Measurements from ENCODE around the gene MGAM2. TPM values are rescaled to one million over a fixed set of nuclear protein-coding genes. Genes with fewer than 3 reads are reported as not detected.

The MGAM2 gene
- total RNA-seq, 3 donors from 2014 or later (not counting 1 experiment from before 2014, with no cell fraction given): 0.73 to 1.9 (median 1.1) TPM

DNA sequence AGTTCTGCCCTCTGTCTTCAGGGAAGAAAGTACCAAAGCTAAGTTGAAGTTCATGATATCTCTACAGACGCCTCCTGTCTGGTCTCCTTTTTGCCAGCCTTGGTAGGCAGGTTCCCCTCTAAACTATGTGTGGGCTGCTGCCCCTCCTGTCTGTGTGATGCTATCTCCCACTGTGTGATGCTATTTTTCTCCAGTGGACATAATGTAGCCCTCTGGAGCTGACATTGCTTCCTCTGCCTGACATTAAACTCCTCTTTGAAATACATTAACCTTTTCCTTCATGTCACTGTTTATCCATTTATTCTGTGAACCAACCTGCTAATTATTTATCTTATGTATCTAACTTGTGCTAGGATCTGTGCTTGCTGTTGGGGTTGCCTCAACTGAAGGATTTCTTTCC is 146.4 kb downstream of the MGAM2 start, which contains the start of gene PRSS58:
TSS of gene PRSS58 (minus strand) at position 101 of the 400 bp plus-strand sequence. CDS start 351 bp downstream, outside the sequence.
- Mint-ChIP-seq H3K27me3 (ENCODE audit: low read depth in 2 of 2) (peaks cover 10 to 13% of the 10 kb centered on the region in 2 donors), H3K27ac (no peak within 1 kb of the TSS), H3K9me3 (no peaks in the 10 kb centered on the region), H3K4me1 (no peaks in the 10 kb centered on the region), H3K4me3 (no peak within 1 kb of the TSS), H3K36me3 (no peaks in the 10 kb centered on the region)
- Histone ChIP-seq H3K27ac (ENCODE audit: low read length) (no peak within 1 kb of the TSS), H3K27me3 (ENCODE audit: control insufficient read depth, insufficient read depth, low read length) (no peaks in the 10 kb centered on the region), H3K4me3 (ENCODE audit: low read length) (no peak within 1 kb of the TSS), H3K36me3 (ENCODE audit: control insufficient read depth, insufficient read depth, low read length) (no peaks in the 10 kb centered on the region), H3K4me1 (ENCODE audit: control insufficient read depth, insufficient read depth, low read length) (no peaks in the 10 kb centered on the region), H3K9me3 (ENCODE audit: control insufficient read depth, insufficient read depth, low read length) (no peaks in the 10 kb centered on the region)
- TF ChIP-seq, protein P1, sequence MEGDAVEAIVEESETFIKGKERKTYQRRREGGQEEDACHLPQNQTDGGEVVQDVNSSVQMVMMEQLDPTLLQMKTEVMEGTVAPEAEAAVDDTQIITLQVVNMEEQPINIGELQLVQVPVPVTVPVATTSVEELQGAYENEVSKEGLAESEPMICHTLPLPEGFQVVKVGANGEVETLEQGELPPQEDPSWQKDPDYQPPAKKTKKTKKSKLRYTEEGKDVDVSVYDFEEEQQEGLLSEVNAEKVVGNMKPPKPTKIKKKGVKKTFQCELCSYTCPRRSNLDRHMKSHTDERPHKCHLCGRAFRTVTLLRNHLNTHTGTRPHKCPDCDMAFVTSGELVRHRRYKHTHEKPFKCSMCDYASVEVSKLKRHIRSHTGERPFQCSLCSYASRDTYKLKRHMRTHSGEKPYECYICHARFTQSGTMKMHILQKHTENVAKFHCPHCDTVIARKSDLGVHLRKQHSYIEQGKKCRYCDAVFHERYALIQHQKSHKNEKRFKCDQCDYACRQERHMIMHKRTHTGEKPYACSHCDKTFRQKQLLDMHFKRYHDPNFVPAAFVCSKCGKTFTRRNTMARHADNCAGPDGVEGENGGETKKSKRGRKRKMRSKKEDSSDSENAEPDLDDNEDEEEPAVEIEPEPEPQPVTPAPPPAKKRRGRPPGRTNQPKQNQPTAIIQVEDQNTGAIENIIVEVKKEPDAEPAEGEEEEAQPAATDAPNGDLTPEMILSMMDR (IDR thresholded peaks at IDR 0.05): no peak
- WGBS (ENCODE audit: insufficient coverage): 84% methylated on average over 1 of the region's 1 CpG
- no peak for ATAC-seq
- DNase-seq: no peak
- intact Hi-C loops (cut with micrococcal nuclease): no loop called here

DNA sequence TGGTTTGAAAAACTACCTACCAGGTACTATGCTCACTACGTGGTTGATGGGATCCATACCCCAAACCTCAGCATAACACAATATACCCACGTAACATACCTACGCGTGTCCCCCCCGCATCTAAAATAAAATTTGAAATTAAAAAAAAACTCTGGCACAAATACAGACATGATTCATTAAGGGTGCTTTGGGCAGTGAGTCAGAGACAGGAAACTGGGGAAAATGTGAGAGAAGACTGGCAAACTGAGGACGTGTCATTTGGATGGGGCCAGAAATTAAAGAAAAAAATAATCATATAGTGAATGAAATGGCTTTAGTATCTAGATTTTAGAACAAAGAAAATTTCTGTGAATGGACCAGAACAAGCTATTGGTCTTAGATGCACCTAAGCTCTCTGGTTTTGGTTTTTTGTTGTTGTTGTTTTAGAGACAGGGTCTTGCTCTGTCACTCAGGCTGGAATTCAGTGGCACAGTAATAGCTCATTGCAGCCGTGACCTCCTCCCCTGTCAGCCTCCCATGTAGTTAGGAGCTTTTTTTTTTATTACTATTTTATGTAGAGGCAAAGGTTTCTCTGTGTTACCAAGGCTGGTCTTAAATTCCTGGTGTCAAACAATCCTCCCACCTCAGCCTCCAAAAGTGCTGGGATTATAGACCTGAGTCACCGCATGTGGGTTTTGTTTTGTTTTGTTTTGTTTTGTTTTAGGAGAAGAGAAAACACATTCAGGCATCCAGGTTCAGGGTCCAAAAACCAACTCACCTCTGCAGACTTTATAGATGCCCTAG is 152.3 kb downstream of the MGAM2 start:
- TF ChIP-seq, protein P1 (IDR thresholded peaks at IDR 0.05): no peak
- Histone ChIP-seq H3K9me3 (ENCODE audit: control insufficient read depth, insufficient read depth, low read length) (no peaks in the 10 kb centered on the region), H3K4me1 (ENCODE audit: control insufficient read depth, insufficient read depth, low read length) (no peaks in the 10 kb centered on the region), H3K36me3 (ENCODE audit: control insufficient read depth, insufficient read depth, low read length) (no peaks in the 10 kb centered on the region), H3K4me3 (ENCODE audit: low read length) (no peak overlapping the region), H3K27me3 (ENCODE audit: control insufficient read depth, insufficient read depth, low read length) (no peaks in the 10 kb centered on the region), H3K27ac (ENCODE audit: low read length) (no peak overlapping the region)
- Mint-ChIP-seq H3K9me3 (no peaks in the 10 kb centered on the region), H3K27me3 (ENCODE audit: low read depth in 2 of 2) (peaks cover 21 to 29% of the 10 kb centered on the region in 2 donors), H3K36me3 (no peaks in the 10 kb centered on the region), H3K27ac (no peak overlapping the region), H3K4me3 (no peak overlapping the region), H3K4me1 (no peaks in the 10 kb centered on the region)
- DNase-seq: no peak
- 85% methylated on average over 5 of the region's 8 CpGs for WGBS (ENCODE audit: insufficient coverage)
- no peak for ATAC-seq
- intact Hi-C loops (cut with micrococcal nuclease): no loop called here

Other genes starting within 250 kb of the MGAM2 start
- gene OR9A4, start 195.3 kb upstream of the MGAM2 start, total RNA-seq: not detected
- under 1 TPM in 1 of 3 donors, not detected in 2; 0.60 TPM for gene CLEC5A, start 164.7 kb upstream of the MGAM2 start, total RNA-seq
- not detected for gene TAS2R38, start 137.9 kb upstream of the MGAM2 start, total RNA-seq
- 10 to 100 TPM; 17.3 to 72.5 (median 31.9) TPM for gene MGAM, start 115.8 kb upstream of the MGAM2 start, total RNA-seq
- gene PRSS58, start 146.3 kb downstream of the MGAM2 start, total RNA-seq: not detected